Stimulated activated naive B cell treated with anti-CD40 and anti-IgM and Interleukin-4, amounts not matched to agents 10 μg/mL and 1 μg/mL and 100 μg/mL, for 72 hours (primary cell): ENCODE results near the gene ATP2A2.
A peak's percentile ranks its signal among the peaks of the same experiment; 100 is the strongest.
"Not testable (repeated sequence)": the region's sequence is repeated elsewhere in the genome, so short reads cannot be mapped to it uniquely, and the experiment has no call there.

Experiments
- ATAC-seq, 2 donors: fragments of 150-1000 bp; cut with Tn5 transposase; replicated peaks; 2 replicates each; pipeline ENCODE4 v1.10.0; 2021; ENCODE audit warnings: moderate library complexity in 1 of 2
- DNase-seq: peaks from one replicate; pipeline ENCODE4 v3.0.0; 2021
- H3K27ac Mint-ChIP-seq: one replicate; pipeline ENCODE4 v1.8.0; 2022; ENCODE audit warnings: mild to moderate bottlenecking, mixed read lengths
- H3K27me3 Mint-ChIP-seq, 2 donors: one replicate each; pipeline ENCODE4 v1.8.0; 2022; ENCODE audit warnings: mixed read lengths in 2 of 2
- H3K36me3 Mint-ChIP-seq, 2 donors: one replicate each; pipeline ENCODE4 v1.8.0; 2022; ENCODE audit warnings: mixed read lengths in 2 of 2, mild to moderate bottlenecking in 1 of 2
- H3K4me1 Mint-ChIP-seq, 2 donors: one replicate each; pipeline ENCODE4 v1.8.0; 2022; ENCODE audit warnings: mixed read lengths in 2 of 2, mild to moderate bottlenecking in 1 of 2
- H3K4me3 Mint-ChIP-seq, 2 donors: one replicate each; pipeline ENCODE4 v1.8.0; 2022; ENCODE audit warnings: mild to moderate bottlenecking in 2 of 2, mixed read lengths in 2 of 2, moderate library complexity in 1 of 2
- H3K9me3 Mint-ChIP-seq, 2 donors: one replicate each; pipeline ENCODE4 v1.8.0; 2022; ENCODE audit warnings: mixed read lengths in 2 of 2, mild to moderate bottlenecking in 1 of 2

The ATP2A2 gene

DNA sequence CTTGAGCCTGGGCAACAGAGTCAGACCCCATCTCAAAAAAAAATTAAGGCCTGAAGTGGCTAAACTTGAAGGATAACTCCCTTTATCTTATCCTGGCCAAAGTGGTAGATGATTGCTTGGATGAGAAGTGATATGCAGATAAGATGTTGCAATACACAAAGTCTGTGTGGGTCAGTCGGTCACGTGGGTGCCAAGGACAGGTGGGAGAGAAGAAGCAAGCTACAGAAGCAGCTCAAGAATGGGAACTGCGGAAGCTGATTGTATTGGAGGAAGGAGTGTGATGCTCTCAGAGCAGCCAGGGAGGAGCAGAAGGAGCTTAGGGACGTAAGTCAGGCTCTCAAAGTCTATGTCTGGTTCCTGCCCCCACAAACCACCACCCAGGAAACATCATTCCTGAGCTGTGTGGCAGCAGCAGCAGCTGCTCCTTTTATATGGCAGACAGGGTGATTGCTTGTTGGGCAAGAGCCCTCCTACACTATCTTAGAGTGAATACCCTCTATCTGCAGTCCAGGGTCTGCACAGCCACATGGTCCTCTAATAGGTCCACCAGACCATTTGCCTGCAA lies 54.5 kb downstream of the ATP2A2 start:
- H3K27me3 Mint-ChIP-seq, result no peaks in the 10 kb centered on the region
- no peaks in the 10 kb centered on the region for H3K9me3 Mint-ChIP-seq
- H3K27ac Mint-ChIP-seq, result no peak overlapping the region
- no peak for ATAC-seq
- peaks cover 17 to 24% of the 10 kb centered on the region in 2 donors for H3K4me1 Mint-ChIP-seq
- no peak for DNase-seq
- H3K36me3 Mint-ChIP-seq, result peaks cover 53 to 75% of the 10 kb centered on the region in 2 donors
- H3K4me3 Mint-ChIP-seq, result no peak overlapping the region

DNA sequence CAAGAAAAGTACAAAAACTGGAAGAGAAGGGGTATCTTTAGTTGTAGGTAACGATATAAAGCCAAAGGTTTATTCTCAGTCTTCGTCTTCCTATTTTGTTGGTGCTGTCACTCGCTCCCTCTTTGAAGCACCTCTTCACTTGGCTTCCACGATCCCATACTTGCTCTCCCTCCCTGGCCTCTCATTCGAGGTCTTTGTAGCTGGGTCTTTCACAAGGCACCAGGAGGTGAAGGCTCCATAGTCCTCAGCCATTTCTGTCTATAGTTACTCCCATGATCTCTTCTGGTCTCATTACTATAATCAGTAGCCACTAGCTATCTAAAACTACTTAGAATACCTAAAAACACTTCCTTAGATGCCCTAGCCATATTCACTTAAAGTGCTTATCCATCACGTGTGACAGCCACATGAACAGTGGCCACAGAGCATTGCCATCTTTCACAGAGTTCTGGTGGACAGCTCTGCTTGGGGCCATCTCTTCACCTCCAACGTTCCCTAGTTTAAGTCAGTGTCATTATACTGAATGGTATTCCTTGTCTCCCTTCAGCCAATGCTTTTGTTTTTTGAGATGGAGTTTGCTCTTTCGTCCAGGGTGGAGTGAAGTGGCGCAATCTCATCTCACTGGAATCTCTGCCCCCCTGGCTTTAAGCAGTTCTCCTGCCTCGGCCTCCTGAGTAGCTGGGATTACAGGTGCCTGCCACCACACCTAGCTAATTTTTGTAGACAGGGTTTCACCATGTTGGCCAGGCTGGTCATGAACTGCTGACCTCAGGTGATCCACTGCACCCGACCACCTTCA lies 57.1 kb downstream of the ATP2A2 start:
- peak overlapping the region; percentile 76 for H3K27ac Mint-ChIP-seq
- no peaks in the 10 kb centered on the region for H3K27me3 Mint-ChIP-seq
- H3K36me3 Mint-ChIP-seq, result peaks cover 58 to 77% of the 10 kb centered on the region in 2 donors
- H3K4me3 Mint-ChIP-seq, result no peak overlapping the region
- DNase-seq (no peak), ATAC-seq (no peak)
- peaks cover 17 to 24% of the 10 kb centered on the region in 2 donors for H3K4me1 Mint-ChIP-seq
- no peaks in the 10 kb centered on the region for H3K9me3 Mint-ChIP-seq

DNA sequence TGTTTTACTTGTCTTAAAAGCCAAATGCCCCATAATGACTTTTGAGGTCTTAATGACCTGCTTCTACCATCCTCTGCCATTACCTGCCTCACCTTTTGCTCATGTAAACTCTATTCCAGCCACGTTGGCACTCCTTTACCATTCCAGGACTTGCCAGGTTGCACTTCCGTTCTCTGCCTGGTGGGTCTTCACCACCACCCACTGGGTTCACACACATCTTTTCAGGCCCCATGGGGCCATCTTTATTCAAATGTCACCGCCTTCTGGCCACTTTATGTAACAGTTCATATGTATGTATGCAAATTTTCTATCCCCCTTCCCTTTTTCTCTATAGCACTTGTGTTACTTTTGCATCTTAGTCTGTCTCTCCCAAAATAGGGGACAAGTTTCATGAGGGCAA lies 57.7 kb downstream of the ATP2A2 start:
- Mint-ChIP-seq H3K9me3 (no peaks in the 10 kb centered on the region), H3K27ac (no peak overlapping the region), H3K27me3 (no peaks in the 10 kb centered on the region), H3K4me1 (peaks cover 17 to 25% of the 10 kb centered on the region in 2 donors), H3K36me3 (peaks cover 63 to 72% of the 10 kb centered on the region in 2 donors), H3K4me3 (no peak overlapping the region)
- peak; percentile 65 to 77 for ATAC-seq
- DNase-seq, result no peak

DNA sequence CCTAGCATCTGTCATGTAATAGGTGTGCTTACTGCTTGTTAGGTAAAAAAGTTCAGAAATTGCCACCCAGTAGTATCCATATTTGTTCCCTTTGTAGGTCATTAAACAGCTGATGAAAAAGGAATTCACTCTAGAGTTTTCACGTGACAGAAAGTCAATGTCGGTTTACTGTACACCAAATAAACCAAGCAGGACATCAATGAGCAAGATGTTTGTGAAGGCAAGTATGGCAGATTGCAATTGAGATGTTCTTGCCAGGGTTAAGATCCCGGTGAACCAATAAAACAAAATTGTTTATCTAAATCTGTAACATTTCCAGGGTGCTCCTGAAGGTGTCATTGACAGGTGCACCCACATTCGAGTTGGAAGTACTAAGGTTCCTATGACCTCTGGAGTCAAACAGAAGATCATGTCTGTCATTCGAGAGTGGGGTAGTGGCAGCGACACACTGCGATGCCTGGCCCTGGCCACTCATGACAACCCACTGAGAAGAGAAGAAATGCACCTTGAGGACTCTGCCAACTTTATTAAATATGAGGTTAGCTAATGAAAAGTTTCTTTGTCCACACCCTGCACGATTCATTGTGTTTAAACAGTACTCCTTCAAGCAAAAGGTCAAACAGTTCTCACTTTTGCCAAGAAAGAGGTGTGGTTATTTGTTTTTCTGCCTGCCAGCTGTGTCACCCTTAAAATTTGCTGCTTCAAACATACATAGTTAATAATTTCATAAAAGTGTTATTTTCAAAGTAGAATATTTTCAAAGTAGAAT lies 58.3 kb downstream of the ATP2A2 start:
- H3K4me3 Mint-ChIP-seq, result no peak overlapping the region
- ATAC-seq (no peak), DNase-seq (no peak)
- no peaks in the 10 kb centered on the region for H3K27me3 Mint-ChIP-seq
- H3K4me1 Mint-ChIP-seq, result peaks cover 21 to 31% of the 10 kb centered on the region in 2 donors
- no peaks in the 10 kb centered on the region for H3K9me3 Mint-ChIP-seq
- no peak overlapping the region for H3K27ac Mint-ChIP-seq
- peaks cover 64 to 73% of the 10 kb centered on the region in 2 donors for H3K36me3 Mint-ChIP-seq

DNA sequence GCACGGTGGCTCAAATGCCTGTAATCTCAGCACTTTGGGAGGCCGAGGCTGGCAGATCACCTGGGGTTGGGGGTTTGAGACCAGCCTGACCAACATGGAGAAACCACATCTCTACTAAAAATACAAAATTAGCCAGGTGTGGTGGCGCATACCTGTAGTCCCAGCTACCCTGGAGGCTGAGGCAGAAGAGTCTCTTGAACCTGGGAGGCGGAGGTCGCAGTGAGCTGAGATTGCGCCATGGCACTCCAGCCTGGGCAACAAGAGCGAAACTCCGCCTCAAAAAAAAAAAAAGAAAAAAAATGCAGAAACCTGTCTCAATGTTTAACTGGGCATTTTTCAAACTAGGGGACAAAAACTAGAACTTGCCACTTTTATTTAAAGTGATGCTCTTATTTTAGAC lies 59.2 kb downstream of the ATP2A2 start:
- Mint-ChIP-seq H3K36me3 (peaks cover 65 to 75% of the 10 kb centered on the region in 2 donors), H3K4me1 (peaks cover 29 to 40% of the 10 kb centered on the region in 2 donors)
- H3K9me3 Mint-ChIP-seq, H3K27ac Mint-ChIP-seq, H3K4me3 Mint-ChIP-seq, DNase-seq, H3K27me3 Mint-ChIP-seq, ATAC-seq: not testable (repeated sequence)

DNA sequence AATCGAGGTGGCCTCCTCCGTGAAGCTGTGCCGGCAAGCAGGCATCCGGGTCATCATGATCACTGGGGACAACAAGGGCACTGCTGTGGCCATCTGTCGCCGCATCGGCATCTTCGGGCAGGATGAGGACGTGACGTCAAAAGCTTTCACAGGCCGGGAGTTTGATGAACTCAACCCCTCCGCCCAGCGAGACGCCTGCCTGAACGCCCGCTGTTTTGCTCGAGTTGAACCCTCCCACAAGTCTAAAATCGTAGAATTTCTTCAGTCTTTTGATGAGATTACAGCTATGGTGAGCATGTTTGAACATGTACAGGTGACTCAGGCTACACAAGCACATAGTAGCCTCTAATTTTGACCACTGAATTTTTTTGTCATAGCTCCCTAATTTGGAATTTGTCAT lies 59.7 kb downstream of the ATP2A2 start:
- Mint-ChIP-seq H3K27ac (no peak overlapping the region), H3K4me3 (no peak overlapping the region), H3K9me3 (no peaks in the 10 kb centered on the region), H3K27me3 (no peaks in the 10 kb centered on the region), H3K4me1 (peaks cover 29 to 41% of the 10 kb centered on the region in 2 donors), H3K36me3 (peaks cover 61 to 73% of the 10 kb centered on the region in 2 donors)
- ATAC-seq (no peak), DNase-seq (no peak)

DNA sequence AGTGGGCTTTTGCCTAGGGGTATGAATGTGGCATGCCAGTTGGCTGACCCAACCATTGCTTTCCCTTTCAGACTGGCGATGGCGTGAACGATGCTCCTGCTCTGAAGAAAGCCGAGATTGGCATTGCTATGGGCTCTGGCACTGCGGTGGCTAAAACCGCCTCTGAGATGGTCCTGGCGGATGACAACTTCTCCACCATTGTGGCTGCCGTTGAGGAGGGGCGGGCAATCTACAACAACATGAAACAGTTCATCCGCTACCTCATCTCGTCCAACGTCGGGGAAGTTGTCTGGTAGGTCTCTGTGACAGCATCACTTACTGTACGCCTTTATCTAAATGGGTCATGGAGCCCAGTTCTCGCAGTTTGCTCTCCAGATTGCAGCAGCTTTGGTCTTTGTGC lies 61.1 kb downstream of the ATP2A2 start:
- no peaks in the 10 kb centered on the region for H3K27me3 Mint-ChIP-seq
- H3K27ac Mint-ChIP-seq, result no peak overlapping the region
- H3K36me3 Mint-ChIP-seq, result peaks cover 56 to 75% of the 10 kb centered on the region in 2 donors
- no peak overlapping the region for H3K4me3 Mint-ChIP-seq
- DNase-seq (no peak), ATAC-seq (no peak)
- H3K9me3 Mint-ChIP-seq, result no peaks in the 10 kb centered on the region
- H3K4me1 Mint-ChIP-seq, result peaks cover 28 to 38% of the 10 kb centered on the region in 2 donors

DNA sequence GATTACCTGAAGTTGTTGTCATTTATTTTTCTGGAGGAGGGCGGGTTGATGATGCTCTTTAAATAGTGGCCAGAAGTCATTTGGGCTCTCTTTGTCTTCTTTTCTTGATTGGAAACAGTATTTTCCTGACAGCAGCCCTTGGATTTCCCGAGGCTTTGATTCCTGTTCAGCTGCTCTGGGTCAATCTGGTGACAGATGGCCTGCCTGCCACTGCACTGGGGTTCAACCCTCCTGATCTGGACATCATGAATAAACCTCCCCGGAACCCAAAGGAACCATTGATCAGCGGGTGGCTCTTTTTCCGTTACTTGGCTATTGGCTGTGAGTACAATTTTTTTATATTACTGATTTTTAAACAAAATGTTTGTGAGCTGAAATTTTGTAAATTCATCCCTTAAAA lies 62.1 kb downstream of the ATP2A2 start:
- peaks cover 54 to 74% of the 10 kb centered on the region in 2 donors for H3K36me3 Mint-ChIP-seq
- H3K27me3 Mint-ChIP-seq, result no peaks in the 10 kb centered on the region
- H3K27ac Mint-ChIP-seq, result no peak overlapping the region
- no peaks in the 10 kb centered on the region for H3K9me3 Mint-ChIP-seq
- no peak for DNase-seq
- H3K4me1 Mint-ChIP-seq, result peaks cover 25 to 34% of the 10 kb centered on the region in 2 donors
- no peak overlapping the region for H3K4me3 Mint-ChIP-seq
- ATAC-seq, result no peak

DNA sequence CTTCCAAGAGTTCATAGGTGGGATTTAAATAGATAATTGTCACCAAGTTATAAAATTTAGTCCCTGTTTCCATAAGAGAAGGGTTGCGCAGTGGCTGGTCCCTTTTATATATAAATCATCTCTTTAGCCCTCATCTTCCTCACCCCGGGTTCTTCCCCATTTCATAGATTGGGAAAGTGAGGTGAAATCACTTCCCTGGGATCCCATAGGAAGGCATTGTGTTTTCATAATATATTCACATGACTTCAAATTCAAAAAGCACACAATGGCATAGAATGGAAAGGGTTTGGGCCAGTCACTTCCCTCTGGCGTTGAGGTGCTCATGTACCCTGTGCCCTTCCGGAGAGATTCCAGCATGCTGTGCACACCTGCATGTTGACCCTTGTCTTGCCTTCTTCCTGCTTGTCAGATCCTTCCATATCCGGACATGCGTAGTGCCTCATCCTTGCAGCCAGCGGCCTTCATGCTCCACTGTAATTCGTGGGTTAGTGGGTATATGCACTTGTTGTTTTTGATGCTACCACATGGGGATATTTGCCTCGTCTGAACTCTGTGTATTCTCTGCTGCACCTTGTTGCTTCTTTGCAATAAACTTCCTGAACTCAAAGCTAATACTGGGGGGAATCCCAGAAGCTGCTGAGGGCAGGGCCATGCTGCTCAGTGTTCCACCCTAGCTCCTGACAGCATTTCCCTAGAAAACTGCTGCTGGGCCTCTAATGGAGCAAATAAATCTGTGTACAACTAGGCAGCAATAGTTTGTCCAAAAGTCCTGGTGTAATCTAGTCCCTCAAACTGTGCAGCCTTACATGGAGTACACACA lies 62.9 kb downstream of the ATP2A2 start:
- DNase-seq, result no peak
- Mint-ChIP-seq H3K27ac (no peak overlapping the region), H3K4me1 (peaks cover 21 to 34% of the 10 kb centered on the region in 2 donors), H3K4me3 (no peak overlapping the region), H3K27me3 (no peaks in the 10 kb centered on the region), H3K9me3 (no peaks in the 10 kb centered on the region), H3K36me3 (peaks cover 51 to 66% of the 10 kb centered on the region in 2 donors)
- ATAC-seq, result no peak

DNA sequence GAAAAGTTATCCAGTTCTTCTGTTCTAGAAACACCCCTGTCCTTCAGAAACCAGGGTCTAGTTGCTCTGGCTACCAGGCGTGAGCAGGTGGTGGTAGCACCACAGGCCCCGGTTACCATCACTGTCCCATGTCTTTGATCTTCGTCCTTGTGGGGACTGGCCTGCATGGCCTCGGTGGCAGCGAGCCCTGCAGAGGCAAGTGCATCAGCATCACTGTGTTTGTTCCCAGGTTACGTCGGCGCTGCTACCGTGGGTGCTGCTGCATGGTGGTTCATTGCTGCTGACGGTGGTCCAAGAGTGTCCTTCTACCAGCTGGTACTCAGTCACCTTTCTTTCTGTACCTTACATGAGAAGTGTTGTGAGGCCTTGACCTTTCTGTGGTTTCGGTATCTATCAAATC lies 63.6 kb downstream of the ATP2A2 start:
- DNase-seq, result no peak
- H3K27ac Mint-ChIP-seq, result no peak overlapping the region
- H3K27me3 Mint-ChIP-seq, result no peaks in the 10 kb centered on the region
- no peaks in the 10 kb centered on the region for H3K9me3 Mint-ChIP-seq
- peaks cover 25 to 39% of the 10 kb centered on the region in 2 donors for H3K4me1 Mint-ChIP-seq
- ATAC-seq, result no peak
- peaks cover 57 to 67% of the 10 kb centered on the region in 2 donors for H3K36me3 Mint-ChIP-seq
- no peak overlapping the region for H3K4me3 Mint-ChIP-seq

DNA sequence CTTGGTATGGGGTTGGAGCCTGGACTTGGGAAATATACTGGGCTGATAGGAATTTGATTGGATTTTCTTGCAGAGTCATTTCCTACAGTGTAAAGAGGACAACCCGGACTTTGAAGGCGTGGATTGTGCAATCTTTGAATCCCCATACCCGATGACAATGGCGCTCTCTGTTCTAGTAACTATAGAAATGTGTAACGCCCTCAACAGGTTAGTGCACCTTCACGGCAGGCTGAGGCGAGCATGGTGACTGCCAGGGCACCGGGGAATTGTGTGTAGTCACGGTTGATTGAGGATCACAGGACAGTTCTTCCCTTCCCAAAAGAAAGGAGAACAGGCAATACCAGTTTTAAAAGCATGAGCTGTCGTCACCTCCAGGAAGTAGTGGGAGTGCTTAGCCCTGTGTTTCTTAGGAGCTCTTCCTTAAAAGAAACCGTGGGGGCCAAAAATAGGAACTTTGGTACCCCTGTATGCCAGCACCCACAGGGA lies 64.2 kb downstream of the ATP2A2 start:
- H3K27ac Mint-ChIP-seq, result peak overlapping the region; percentile 67
- peaks cover 55 to 69% of the 10 kb centered on the region in 2 donors for H3K36me3 Mint-ChIP-seq
- ATAC-seq (no peak), DNase-seq (no peak)
- H3K4me3 Mint-ChIP-seq, result no peak overlapping the region
- H3K4me1 Mint-ChIP-seq, result peaks cover 30 to 44% of the 10 kb centered on the region in 2 donors
- H3K9me3 Mint-ChIP-seq, result no peaks in the 10 kb centered on the region
- H3K27me3 Mint-ChIP-seq, result no peaks in the 10 kb centered on the region

DNA sequence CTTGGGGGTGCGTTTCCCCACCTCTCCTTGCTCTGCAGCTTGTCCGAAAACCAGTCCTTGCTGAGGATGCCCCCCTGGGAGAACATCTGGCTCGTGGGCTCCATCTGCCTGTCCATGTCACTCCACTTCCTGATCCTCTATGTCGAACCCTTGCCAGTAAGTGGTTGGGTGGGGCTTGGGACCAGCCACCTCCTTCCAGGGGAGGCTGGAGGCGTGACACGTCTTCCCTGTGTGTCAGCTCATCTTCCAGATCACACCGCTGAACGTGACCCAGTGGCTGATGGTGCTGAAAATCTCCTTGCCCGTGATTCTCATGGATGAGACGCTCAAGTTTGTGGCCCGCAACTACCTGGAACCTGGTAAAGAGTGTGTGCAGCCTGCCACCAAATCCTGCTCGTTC lies 64.9 kb downstream of the ATP2A2 start:
- H3K4me1 Mint-ChIP-seq, result peaks cover 30 to 46% of the 10 kb centered on the region in 2 donors
- no peak overlapping the region for H3K27ac Mint-ChIP-seq
- peaks cover 55 to 66% of the 10 kb centered on the region in 2 donors for H3K36me3 Mint-ChIP-seq
- H3K4me3 Mint-ChIP-seq, result no peak overlapping the region
- DNase-seq (no peak), ATAC-seq (no peak)
- H3K27me3 Mint-ChIP-seq, result no peaks in the 10 kb centered on the region
- no peaks in the 10 kb centered on the region for H3K9me3 Mint-ChIP-seq

DNA sequence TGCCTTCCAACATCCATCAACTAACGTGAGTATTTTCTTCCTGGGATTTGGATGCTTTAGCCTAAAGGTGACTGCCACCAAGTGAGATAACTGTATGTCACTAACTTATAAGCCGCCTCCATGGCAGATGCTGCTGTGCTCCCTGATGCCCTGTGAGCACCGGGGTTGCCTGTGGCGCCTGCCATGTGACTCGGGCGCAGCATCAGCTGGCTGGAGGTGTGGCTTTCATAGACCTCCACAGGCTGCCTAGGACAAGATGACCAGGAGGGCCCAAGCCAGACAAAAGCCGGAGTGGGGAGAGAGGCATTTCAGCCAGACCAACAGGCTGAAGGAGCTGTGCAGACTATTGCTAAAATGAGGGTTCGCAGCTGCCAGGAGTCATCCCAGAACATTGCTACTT lies 66.7 kb downstream of the ATP2A2 start:
- ATAC-seq (no peak), DNase-seq (no peak)
- Mint-ChIP-seq H3K4me3 (no peak overlapping the region), H3K4me1 (peaks cover 30 to 46% of the 10 kb centered on the region in 2 donors), H3K9me3 (no peaks in the 10 kb centered on the region), H3K27me3 (no peaks in the 10 kb centered on the region), H3K36me3 (peaks cover 49 to 58% of the 10 kb centered on the region in 2 donors), H3K27ac (no peak overlapping the region)
